HL-60/S4 treated with retinoic acid at 250 ng/mL for 4 days and 3 days (cell line): ENCODE results near the gene FGGY.

Experiments
- in situ Hi-C: fragments of 300-500 bp; cut with MboI; formaldehyde crosslinking; loops from 2 replicates; pipeline ENCODE4 v1.7.0; 2022; ENCODE audit warnings: low sequenced_read_pairs

The FGGY gene

GRCh38 chr1:59500950-59501742, 204.3 kb downstream of the FGGY start:
- in situ Hi-C loops, result no loop called here

- in situ Hi-C loops, result no loop called here
These were observed 205.3 kb downstream of the FGGY start for GRCh38 chr1:59502009-59502691.

- in situ Hi-C loops, result no loop called here
These were observed 207.4 kb downstream of the FGGY start for GRCh38 chr1:59504276-59504675.

GRCh38 chr1:59505596-59506028, 208.7 kb downstream of the FGGY start:
- in situ Hi-C loops, result no loop called here

- in situ Hi-C loops, result no loop called here
These were observed 210.1 kb downstream of the FGGY start for GRCh38 chr1:59506952-59507351.

- in situ Hi-C loops, result no loop called here
These were observed 212.5 kb downstream of the FGGY start for GRCh38 chr1:59509341-59509875.

- in situ Hi-C loops, result no loop called here
These were observed 213.4 kb downstream of the FGGY start for GRCh38 chr1:59510249-59510648.

GRCh38 chr1:59511476-59512465, 214.9 kb downstream of the FGGY start:
- in situ Hi-C loops, result no loop called here

- in situ Hi-C loops, result no loop called here
These were observed 215.8 kb downstream of the FGGY start for GRCh38 chr1:59512702-59513101.

- in situ Hi-C loops, result no loop called here
These were observed 217.4 kb downstream of the FGGY start for GRCh38 chr1:59514061-59514909.

- in situ Hi-C loops, result no loop called here
These were observed 220.0 kb downstream of the FGGY start for GRCh38 chr1:59516881-59517280.

- in situ Hi-C loops, result no loop called here
These were observed 223.3 kb downstream of the FGGY start for GRCh38 chr1:59520194-59520593.

- in situ Hi-C loops, result no loop called here
These were observed 224.0 kb downstream of the FGGY start for GRCh38 chr1:59520827-59521418.

GRCh38 chr1:59521456-59521855, 224.6 kb downstream of the FGGY start:
- in situ Hi-C loops, result no loop called here

GRCh38 chr1:59522925-59523505, 226.1 kb downstream of the FGGY start:
- in situ Hi-C loops, result no loop called here

GRCh38 chr1:59523745-59524450, 227.0 kb downstream of the FGGY start:
- in situ Hi-C loops, result no loop called here

- in situ Hi-C loops, result no loop called here
These were observed 229.3 kb downstream of the FGGY start for GRCh38 chr1:59526240-59526639.

- in situ Hi-C loops, result no loop called here
These were observed 231.6 kb downstream of the FGGY start for GRCh38 chr1:59528471-59528870.

GRCh38 chr1:59528900-59529299, 232.0 kb downstream of the FGGY start:
- in situ Hi-C loops, result no loop called here
